OCI-LY1 (cell line): ENCODE measurements around the gene SRSF12.

Experiments
- H2AFZ ChIP-seq: fragments of 200-600 bp; sonication (generic), shearing (Covaris generic); 2 replicates; pipeline ENCODE4 v1.6.0; 2014; ENCODE audit warnings: antibody characterized with exemption, mild to moderate bottlenecking, low read length
- H3F3A ChIP-seq: fragments of 200-600 bp; sonication (generic), shearing (Covaris generic); 2 replicates; pipeline ENCODE4 v1.6.0; 2014; ENCODE audit warnings: mild to moderate bottlenecking, antibody characterized with exemption, low read length, moderate library complexity; ENCODE audit not compliant: insufficient read depth
- H3K27ac ChIP-seq: fragments of 200-600 bp; sonication (generic); 2 replicates; pipeline ENCODE4 v1.5.1; 2014; ENCODE audit warnings: low read length, mixed run types, mild to moderate bottlenecking, low read depth; ENCODE audit not compliant: poor library complexity, severe bottlenecking
- H3K27me3 ChIP-seq: fragments of 200-600 bp; sonication (generic); 2 replicates; pipeline ENCODE4 v1.6.0; 2014; ENCODE audit warnings: antibody characterized with exemption, mild to moderate bottlenecking, low read length, moderate library complexity; ENCODE audit not compliant: insufficient read depth
- H3K36me3 ChIP-seq: fragments of 200-600 bp; sonication (generic); 2 replicates; pipeline ENCODE4 v1.6.1; 2014; ENCODE audit warnings: mild to moderate bottlenecking, antibody characterized with exemption, low read length, moderate library complexity, mixed read lengths; ENCODE audit not compliant: insufficient read depth
- H3K4me1 ChIP-seq: fragments of 200-600 bp; sonication (generic); 2 replicates; pipeline ENCODE4 v1.5.1; 2014; ENCODE audit warnings: mild to moderate bottlenecking, low read length, moderate library complexity; ENCODE audit not compliant: insufficient read depth, severe bottlenecking
- H3K4me2 ChIP-seq: fragments of 200-600 bp; sonication (generic), shearing (Covaris generic); 2 replicates; pipeline ENCODE4 v1.6.1; 2014; ENCODE audit warnings: low read length
- H3K4me3 ChIP-seq: fragments of 200-600 bp; sonication (generic); 2 replicates; pipeline ENCODE4 v1.5.1; 2014; ENCODE audit warnings: low read length, low read depth, mild to moderate bottlenecking, mixed read lengths; ENCODE audit not compliant: poor library complexity, severe bottlenecking
- H3K79me2 ChIP-seq: fragments of 200-600 bp; shearing (Covaris generic); 2 replicates; pipeline ENCODE4 v1.6.1; 2016; ENCODE audit warnings: mixed run types, low read length, mixed read lengths; ENCODE audit not compliant: insufficient read depth
- H3K9ac ChIP-seq: fragments of 200-600 bp; sonication (generic), shearing (Covaris generic); 2 replicates; pipeline ENCODE4 v1.6.1; 2014; ENCODE audit warnings: mild to moderate bottlenecking, low read length, mixed read lengths
- H3K9me2 ChIP-seq: fragments of 200-600 bp; sonication (generic), shearing (Covaris generic); 2 replicates; pipeline ENCODE4 v1.6.1; 2014; ENCODE audit warnings: low read depth, mild to moderate bottlenecking, low read length, mixed read lengths
- H3K9me3 ChIP-seq: fragments of 200-600 bp; shearing (Covaris generic); 2 replicates; pipeline ENCODE4 v1.6.1; 2014; ENCODE audit warnings: low read length, mixed read lengths
- H4K20me1 ChIP-seq: fragments of 200-600 bp; sonication (generic), shearing (Covaris generic); 2 replicates; pipeline ENCODE4 v1.6.0; 2016; ENCODE audit warnings: mild to moderate bottlenecking, low read length; ENCODE audit not compliant: insufficient read depth
- CTCF ChIP-seq: fragments of 200-600 bp; sonication (generic), shearing (Covaris generic); IDR thresholded peaks from 2 replicates; pipeline ENCODE4 v1.5.1; 2017; ENCODE audit warnings: mild to moderate bottlenecking, antibody characterized with exemption, low read length, moderate library complexity, mixed read lengths
- EZH2 ChIP-seq: fragments of 200-600 bp; sonication (generic), shearing (Covaris generic); IDR thresholded peaks from 2 replicates; pipeline ENCODE4 v1.8.0; 2017; ENCODE audit warnings: borderline replicate concordance, mixed run types, mild to moderate bottlenecking, antibody characterized with exemption, low read length, moderate library complexity, mixed read lengths

Gene SRSF12

GRCh38 chr6:89073014-89073620 is 44.8 kb downstream of the SRSF12 start:
- Histone ChIP-seq H3K9me3 (0 out of 2 replicates have a peak, but pooled peaks cover 11% of the 10 kb centered on the region), H3K4me2 (no peak overlapping the region), H3K27me3 (no peaks in the 10 kb centered on the region; the same call in 1 of the 2 replicates), H4K20me1 (no peaks in the 10 kb centered on the region), H2AFZ (no peak overlapping the region), H3K9ac (no peak overlapping the region), H3K36me3 (no peaks in the 10 kb centered on the region; the same call in 1 of the 2 replicates), H3F3A (no peaks in the 10 kb centered on the region), H3K4me1 (no peaks in the 10 kb centered on the region), H3K79me2 (no peaks in the 10 kb centered on the region), H3K27ac (no peak overlapping the region), H3K9me2 (no peaks in the 10 kb centered on the region), H3K4me3 (no peak overlapping the region)
- TF ChIP-seq EZH2 (no peak), CTCF (no peak)

DNA sequence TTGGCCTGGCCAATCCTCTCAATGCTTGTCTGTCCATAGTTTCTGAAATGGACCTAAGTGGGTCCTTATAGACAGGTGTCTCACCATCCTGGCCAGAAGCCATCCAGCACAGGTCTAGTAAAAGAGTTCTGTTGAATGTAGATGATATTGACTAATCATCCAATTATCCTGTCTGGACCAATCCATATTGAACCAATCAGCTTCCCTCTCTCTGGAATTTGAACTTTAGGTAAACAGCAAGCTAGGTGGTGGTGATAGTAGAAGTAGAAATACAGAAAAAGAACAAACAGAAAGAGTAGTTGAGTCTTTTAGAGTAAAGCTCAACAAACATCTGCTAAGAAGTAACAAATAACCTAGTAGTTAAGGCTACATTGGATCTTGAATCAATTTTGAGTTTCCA is 46.8 kb downstream of the SRSF12 start:
- H3K27ac ChIP-seq = no peak overlapping the region
- no peaks in the 10 kb centered on the region for H3K4me1 ChIP-seq
- no peak overlapping the region for H3K9ac ChIP-seq
- H3K79me2 ChIP-seq = no peaks in the 10 kb centered on the region
- no peak overlapping the region for H2AFZ ChIP-seq
- H3K4me2 ChIP-seq = no peak overlapping the region
- H3K4me3 ChIP-seq = no peak overlapping the region
- H3K27me3 ChIP-seq = no peaks in the 10 kb centered on the region; the same call in 1 of the 2 replicates
- no peak for TF ChIP-seq EZH2
- no peak for TF ChIP-seq CTCF
- H4K20me1 ChIP-seq = no peaks in the 10 kb centered on the region
- H3F3A ChIP-seq = no peaks in the 10 kb centered on the region
- H3K36me3 ChIP-seq = no peaks in the 10 kb centered on the region; the same call in 1 of the 2 replicates
- 0 out of 2 replicates have a peak, but pooled peaks cover 11% of the 10 kb centered on the region for H3K9me3 ChIP-seq
- no peaks in the 10 kb centered on the region for H3K9me2 ChIP-seq

DNA sequence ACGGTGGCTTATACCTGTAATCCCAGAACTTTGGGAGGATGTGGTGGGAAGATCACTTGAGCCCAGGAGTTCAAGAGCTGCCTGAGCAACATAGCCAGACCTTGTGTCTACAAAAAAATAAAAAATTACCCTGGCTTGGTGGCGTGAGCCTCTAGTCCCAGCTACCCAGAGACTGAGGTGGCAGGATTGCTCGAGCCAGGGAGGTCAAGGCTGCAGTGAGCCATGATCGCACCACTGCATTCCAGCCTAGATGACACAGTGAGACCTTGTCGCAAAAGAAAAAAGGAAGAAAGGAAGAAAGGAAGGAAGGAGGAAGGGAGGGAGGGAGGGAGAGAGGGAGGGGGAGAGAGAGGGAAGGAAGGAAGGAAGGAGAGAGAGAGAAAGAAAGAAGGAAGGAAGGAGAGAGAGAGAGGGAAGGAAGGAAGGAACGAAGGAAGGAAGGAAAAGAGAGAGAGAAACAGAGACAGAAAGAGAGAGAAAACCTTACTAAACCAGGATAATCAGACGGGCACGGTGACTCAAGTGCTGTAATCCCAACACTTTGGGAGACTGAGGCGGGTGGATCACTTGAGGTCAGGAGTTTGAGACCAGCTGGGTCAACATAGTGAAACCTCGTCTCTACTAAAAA is 48.2 kb downstream of the SRSF12 start:
- Histone ChIP-seq H4K20me1 (no peaks in the 10 kb centered on the region), H3K36me3 (no peaks in the 10 kb centered on the region; the same call in 1 of the 2 replicates), H3K9ac (no peak overlapping the region), H3K27ac (no peak overlapping the region), H3K4me2 (no peak overlapping the region), H3K9me2 (no peaks in the 10 kb centered on the region), H3K9me3 (0 out of 2 replicates have a peak, but pooled peaks cover 11% of the 10 kb centered on the region), H3K27me3 (no peaks in the 10 kb centered on the region; the same call in 1 of the 2 replicates), H3K79me2 (no peaks in the 10 kb centered on the region), H3K4me3 (no peak overlapping the region), H3K4me1 (no peaks in the 10 kb centered on the region), H3F3A (no peaks in the 10 kb centered on the region), H2AFZ (no peak overlapping the region)
- TF ChIP-seq EZH2 (no peak), CTCF (no peak)
